Left ventricle myocardium superior (tissue), 1 donor: ENCODE data around the gene DDX39B. TPM values are rescaled to one million over a fixed set of nuclear protein-coding genes. Genes with fewer than 3 reads are reported as not detected.
A peak's percentile ranks its signal among the peaks of the same experiment; 100 is the strongest.
"Not testable (repeated sequence)": the region's sequence is repeated elsewhere in the genome, so short reads cannot be mapped to it uniquely, and the experiment has no call there.

Experiments
- ATAC-seq: fragments of 200-7000 bp; cut with Tn5 transposase; one replicate; pipeline ENCODE4 v1.9.1; 2020; ENCODE audit warnings: mild to moderate bottlenecking, moderate library complexity
- DNase-seq: peaks from one replicate; pipeline ENCODE4 v3.0.0-alpha.2; 2020
- intact Hi-C: fragments of 100-400 bp; cut with micrococcal nuclease; formaldehyde crosslinking; loops from one replicate; pipeline ENCODE4 v1.11.0; 2022
- total RNA-seq: library from RNA; stranded (reverse); fragmentation: NEBNext Ultra II Directional; extraction: Animal tissue kit (Norgen Biotek cat#: 25700); gene quantifications from one replicate; pipeline ENCODE4 v1.2.1, GENCODE V29; 2021
- donor health status: DM: no; HTN: yes; CAD: no; lungs with severe emphysema.

DDX39B gene
- total RNA-seq, 1 donor from 2014 or later, result 176 TPM

DNA sequence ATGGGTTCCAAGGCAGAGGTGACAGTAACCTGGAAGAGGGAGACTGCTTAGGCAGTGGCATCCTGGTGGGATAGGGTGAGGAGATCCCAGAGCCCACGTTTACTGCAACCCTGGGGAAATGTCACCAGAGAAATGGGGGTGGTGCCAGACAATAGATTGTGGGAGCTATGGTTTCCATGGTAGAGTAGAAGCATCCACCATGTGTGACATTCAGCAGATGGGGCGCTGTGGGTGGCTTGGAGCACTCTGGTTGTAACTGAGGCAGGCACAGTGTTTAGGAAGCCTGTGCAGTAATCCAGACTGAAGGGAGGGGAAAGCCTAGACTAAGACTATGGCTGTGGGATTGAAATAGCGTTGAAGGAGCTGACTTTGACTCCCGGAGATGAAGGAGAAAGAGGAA is 45.0 kb downstream of the DDX39B start:
- DNase-seq, intact Hi-C loops, ATAC-seq: not testable (repeated sequence)

DNA sequence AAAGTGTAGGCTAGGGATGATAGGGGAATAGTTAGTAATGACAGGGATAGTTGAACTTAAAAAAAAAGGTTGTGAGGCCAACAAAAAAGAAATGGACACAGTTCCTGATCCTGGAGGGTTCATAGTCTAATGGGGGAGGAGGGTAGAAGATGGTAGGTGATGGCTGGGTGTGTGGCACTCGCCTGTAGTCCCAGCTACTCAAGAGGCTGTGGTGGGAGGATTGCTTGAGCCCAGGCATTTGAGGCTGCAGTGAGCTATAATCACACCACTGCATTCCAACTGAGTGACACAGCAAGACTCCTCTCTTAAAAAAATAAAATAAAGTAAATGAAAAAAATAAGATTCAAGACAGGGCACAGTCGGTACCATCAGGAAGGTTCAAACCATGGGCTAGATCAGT is 46.2 kb downstream of the DDX39B start:
- ATAC-seq, result no peak
- intact Hi-C loops, result no loop called here

DNA sequence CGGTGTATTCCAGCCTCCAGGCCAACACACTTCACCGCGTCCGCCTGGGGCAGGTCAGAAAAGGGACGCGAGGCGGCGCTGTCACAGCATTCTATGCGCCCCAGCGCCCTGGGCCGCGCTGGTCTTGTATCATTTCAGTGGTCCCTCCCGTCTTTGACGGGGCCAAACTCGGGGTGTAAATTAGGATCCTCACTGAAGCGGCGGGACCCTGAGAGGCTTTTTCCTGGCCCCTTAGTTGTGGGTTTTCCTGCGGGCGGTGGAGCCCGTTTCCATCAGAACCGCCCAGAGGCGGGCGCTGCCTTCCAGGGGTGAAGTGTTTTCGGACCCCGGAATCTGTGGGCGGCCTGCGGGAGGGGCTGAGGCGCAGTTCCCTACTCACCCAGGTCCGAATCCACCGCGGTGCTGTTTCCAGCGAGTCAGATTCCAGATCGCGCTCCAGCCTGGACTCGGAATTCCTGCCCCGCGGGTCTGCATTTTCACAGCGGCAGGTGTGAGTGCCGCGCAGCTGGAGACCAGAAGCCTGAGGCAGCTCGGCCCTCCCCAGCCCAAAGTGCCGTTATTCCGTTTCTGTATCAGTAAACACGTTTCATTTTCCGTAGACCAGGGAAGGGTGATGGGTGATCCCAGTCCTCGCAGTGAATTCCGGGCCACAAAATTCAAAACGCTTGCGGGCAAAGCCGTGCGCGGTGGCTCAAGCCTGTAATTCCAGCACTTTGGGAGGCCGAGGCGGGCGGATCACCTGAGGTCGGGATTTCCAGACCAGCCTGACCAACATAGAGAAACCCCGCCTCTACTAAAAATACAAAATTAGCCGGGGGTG is 47.7 kb downstream of the DDX39B start:
- peak; percentile 88 for ATAC-seq
- intact Hi-C loops, result no loop called here
- peak; percentile 91 for DNase-seq

More for the DNA sequence above, 46.2 kb downstream of the DDX39B start:
- no peak for DNase-seq

DNA sequence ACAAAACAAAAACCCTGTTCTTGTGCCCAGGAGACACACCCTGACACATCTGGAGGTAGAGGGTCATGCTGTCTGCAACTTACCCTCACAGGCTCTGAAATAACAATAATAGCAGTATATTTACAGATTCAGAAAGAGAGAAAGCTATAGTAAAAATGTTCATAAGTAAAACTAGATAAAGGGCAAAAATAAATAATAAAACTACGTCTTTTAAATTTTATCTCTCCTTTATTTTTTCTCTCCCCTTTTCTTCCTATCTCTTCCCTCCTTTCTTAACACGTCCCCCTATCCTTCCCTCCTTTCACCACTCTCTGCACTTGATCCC is 48.3 kb downstream of the DDX39B start:
- ATAC-seq, intact Hi-C loops, DNase-seq: not testable (repeated sequence)

DNA sequence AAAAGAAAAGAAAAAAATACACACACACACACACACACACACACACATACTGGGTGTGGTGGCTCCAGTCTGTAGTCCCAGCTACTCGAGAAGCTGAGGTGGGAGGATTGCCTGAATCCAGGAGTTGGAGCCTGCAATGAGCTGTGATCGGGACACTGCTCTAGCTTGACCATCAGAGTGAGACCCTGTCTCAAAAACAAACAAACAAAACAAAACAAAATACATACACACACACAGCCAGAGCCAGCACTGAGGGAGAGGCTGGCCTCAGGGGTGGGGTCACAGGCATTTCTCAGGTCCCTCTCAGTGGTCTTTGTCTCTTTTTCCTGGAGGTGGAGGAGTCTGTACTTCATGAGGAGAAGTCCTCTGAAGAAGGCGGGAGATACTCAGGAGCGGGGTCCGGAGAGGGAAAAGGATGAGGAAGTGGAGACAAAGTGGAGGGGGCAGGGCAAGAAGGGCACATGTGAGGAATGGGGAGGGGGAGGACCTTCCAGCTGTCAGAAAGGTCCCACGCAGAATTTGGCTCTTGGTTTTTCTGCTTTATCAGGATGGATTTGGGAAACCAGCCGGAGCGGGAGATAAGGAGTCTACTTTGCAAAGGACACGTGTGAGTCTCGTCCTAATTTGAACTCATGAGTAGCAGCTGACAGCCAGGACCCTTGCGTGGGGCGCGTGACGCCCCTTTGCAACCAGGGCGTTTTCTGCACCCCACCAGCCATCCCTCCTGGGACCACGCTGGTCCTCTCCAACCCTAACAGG is 51.5 kb downstream of the DDX39B start:
- DNase-seq (no peak), ATAC-seq (no peak)
- intact Hi-C loops, result no loop called here

DNA sequence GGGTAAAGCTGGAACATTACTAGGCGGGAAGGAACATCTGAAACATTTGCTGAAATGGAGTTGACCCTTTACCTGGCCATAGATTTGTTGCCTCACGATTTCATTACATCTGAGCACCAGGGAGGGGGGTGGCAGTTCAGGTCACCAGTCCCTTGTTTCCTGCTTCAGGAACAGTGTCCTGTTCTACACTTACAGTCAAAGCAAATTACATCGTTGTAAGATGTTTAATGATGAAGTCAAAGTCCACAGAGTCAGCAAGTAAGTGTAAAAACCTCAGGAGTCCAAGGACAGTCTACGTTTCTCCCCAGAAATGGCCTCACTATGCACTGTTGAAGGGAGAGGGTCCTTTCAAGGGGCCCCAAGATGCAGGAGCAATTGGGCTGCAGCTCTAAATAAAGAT is 52.7 kb downstream of the DDX39B start:
- no peak for DNase-seq
- intact Hi-C loops, result no loop called here
- no peak for ATAC-seq

DNA sequence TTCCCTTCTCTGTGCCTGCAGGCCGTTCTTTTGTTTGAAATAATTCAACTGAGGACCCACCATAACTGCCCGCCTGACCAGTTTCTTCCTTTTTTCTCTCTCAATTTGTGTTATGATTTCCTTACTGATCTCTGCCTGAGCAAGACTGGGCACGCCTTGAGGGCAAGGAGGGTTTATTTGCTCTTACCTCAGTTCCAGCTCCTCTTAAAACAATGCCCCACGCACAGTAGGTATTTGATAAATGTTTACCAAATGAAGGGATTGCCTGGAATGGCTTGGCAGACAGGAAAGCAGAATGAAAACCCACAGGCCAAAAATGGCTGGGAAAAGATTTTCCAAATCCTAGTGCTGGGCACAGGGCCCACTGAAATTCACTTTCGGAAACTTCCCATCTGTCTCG is 54.1 kb downstream of the DDX39B start:
- intact Hi-C loops, ATAC-seq, DNase-seq: not testable (repeated sequence)

DNA sequence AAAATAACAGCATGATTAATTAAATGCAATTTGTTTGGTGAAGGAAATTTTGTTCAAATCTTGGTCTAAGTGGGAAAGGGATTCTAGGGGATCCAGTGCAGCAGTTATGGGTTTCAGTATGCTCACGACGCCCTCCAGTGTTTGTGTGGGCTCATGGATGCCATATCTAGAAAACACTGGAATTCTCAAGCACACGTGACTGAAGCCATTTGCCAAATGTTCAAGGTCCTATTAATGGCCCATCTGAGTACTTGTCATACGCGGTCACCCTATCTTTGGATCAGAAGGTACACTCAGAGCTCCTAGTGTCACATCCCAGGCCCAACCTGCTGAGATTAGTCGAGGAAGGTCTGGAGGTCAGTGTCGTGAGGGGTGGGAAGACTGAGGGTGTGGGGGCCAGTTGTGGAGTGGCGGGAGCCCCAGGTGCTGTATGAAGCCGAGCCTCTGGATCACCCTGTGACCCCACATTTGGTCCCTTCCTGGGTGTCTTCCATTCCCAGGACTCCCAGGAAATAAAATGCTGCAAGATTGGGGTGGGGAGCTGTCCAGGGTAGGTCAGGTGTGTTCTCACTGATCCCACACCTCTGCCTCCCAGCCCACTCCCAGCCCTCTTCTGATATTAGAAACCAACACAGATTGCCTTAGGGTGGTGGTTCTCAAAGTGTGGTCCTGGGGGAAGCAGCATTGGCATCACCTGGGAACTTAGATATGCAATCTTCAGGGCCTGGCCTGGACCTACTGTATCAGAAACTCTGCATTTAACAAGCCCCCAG is 55.6 kb downstream of the DDX39B start:
- peak; percentile 23 for ATAC-seq
- DNase-seq, intact Hi-C loops: not testable (repeated sequence)

DNA sequence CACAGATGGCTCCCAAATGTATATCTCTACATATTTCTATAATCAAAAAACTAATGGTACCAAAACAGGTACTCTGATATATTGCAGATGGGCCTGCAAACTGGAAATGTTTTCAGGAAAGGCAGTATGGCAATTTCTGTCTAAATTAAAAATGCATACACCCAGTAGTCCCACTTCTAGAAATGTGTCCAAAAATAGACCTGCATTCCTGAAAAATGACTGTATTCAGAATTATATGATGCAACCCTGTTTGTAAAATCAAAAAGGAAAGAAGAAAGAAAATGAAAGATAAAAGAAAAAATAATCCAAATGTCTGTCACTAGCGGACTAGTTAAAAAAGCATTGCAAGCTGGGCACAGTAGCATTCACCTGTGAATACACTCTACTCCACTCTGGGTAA is 56.7 kb downstream of the DDX39B start:
- ATAC-seq (no peak), DNase-seq (no peak)
- intact Hi-C loops, result no loop called here

DNA sequence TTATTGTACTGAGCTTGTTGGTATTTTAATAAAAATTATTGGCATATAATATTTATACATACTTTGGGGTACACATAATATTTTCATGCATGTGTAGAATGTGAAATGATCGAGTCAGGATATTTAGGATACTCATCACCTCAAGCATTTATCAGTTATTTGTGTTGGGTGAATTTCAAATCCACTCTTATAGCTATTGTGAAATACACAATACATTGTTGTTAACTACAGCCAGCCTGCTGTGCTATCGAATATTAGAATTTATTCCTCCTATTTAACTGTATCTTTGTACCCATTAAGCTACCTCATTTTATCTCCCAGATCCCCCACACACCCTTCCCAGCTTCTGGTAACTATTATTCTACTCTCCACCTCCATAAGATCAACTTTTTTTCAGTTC is 58.4 kb downstream of the DDX39B start:
- ATAC-seq (no peak), DNase-seq (no peak)
- intact Hi-C loops, result no loop called here

DNA sequence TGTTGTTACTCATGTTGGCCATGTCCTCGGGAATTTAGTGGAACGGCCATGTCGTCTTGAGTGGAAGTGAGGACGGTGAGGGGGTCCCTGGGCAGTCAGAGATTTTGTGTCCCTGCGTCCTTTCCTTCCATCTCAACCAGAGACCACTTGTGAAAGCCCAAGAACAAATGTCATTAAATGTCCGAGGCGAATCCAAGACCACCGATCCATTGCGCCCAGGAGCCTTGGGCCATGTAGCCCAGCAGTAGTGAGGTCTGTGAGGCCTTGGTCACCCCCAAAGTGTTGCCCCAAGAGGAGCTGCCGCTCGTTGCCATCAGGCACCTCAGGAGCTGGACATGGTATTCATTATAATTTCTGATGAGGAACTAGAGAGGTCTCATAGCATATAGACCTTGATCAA is 61.2 kb downstream of the DDX39B start:
- intact Hi-C loops, result no loop called here
- no peak for ATAC-seq

More for the DNA sequence above, 61.2 kb downstream of the DDX39B start:
- no peak for DNase-seq

Other genes with a start within 250 kb of the DDX39B start
- gene HLA-B, start 184.8 kb downstream of the DDX39B start, total RNA-seq, result 431 TPM
- gene MICA, start 138.4 kb downstream of the DDX39B start, total RNA-seq, result 10.3 TPM
- gene MICB, start 43.9 kb downstream of the DDX39B start, total RNA-seq, result 1.7 TPM
- not detected for gene MCCD1, start 13.0 kb downstream of the DDX39B start, total RNA-seq
- gene ATP6V1G2, start 4.6 kb upstream of the DDX39B start, total RNA-seq, result 2.1 TPM
- gene NFKBIL1, start 5.6 kb upstream of the DDX39B start, total RNA-seq, result 12.7 TPM
- not detected for gene LTA, start 30.3 kb upstream of the DDX39B start, total RNA-seq
- gene TNF, start 33.6 kb upstream of the DDX39B start, total RNA-seq, result 0.35 TPM
- gene LTB, start 40.4 kb upstream of the DDX39B start, total RNA-seq, result 0.40 TPM
- gene LST1, start 44.3 kb upstream of the DDX39B start, total RNA-seq, result 6.9 TPM
- gene NCR3, start 51.0 kb upstream of the DDX39B start, total RNA-seq, result not detected
- 15.5 TPM for gene AIF1, start 73.2 kb upstream of the DDX39B start, total RNA-seq
- 76.9 TPM for gene PRRC2A, start 78.7 kb upstream of the DDX39B start, total RNA-seq
- gene BAG6, start 110.7 kb upstream of the DDX39B start, total RNA-seq, result 283 TPM
- 2.4 TPM for gene APOM, start 113.9 kb upstream of the DDX39B start, total RNA-seq
- gene C6orf47, start 118.8 kb upstream of the DDX39B start, total RNA-seq, result 18.6 TPM
- gene GPANK1, start 123.0 kb upstream of the DDX39B start, total RNA-seq, result 19.2 TPM
- 111 TPM for gene CSNK2B, start 124.1 kb upstream of the DDX39B start, total RNA-seq
- gene LY6G5B, start 128.0 kb upstream of the DDX39B start, total RNA-seq, result 3.9 TPM
- gene LY6G5C, start 139.1 kb upstream of the DDX39B start, total RNA-seq, result 1.8 TPM
- 29.0 TPM for gene ABHD16A, start 161.3 kb upstream of the DDX39B start, total RNA-seq
- not detected for gene LY6G6F, start 164.9 kb upstream of the DDX39B start, total RNA-seq
- gene LY6G6D, start 173.3 kb upstream of the DDX39B start, total RNA-seq, result not detected
- not detected for gene LY6G6C, start 179.7 kb upstream of the DDX39B start, total RNA-seq
- gene MPIG6B, start 181.4 kb upstream of the DDX39B start, total RNA-seq, result 0.52 TPM
- 27.6 TPM for gene DDAH2, start 187.3 kb upstream of the DDX39B start, total RNA-seq
- gene CLIC1, start 194.5 kb upstream of the DDX39B start, total RNA-seq, result 77.4 TPM
- 1.3 TPM for gene MSH5, start 198.0 kb upstream of the DDX39B start, total RNA-seq
- 0.47 TPM for gene SAPCD1, start 220.7 kb upstream of the DDX39B start, total RNA-seq
- 12.8 TPM for gene VWA7, start 235.3 kb upstream of the DDX39B start, total RNA-seq